Breast epithelium (tissue), 4 donors: ENCODE results near the gene FITM1. TPM values are rescaled to one million over a fixed set of nuclear protein-coding genes. Genes with fewer than 3 reads are reported as not detected.

Experiments
- DNase-seq, 2 donors: peaks; one replicate each; pipeline ENCODE4 v3.0.0-alpha.2; 2019; ENCODE audit warnings: low spot score in 2 of 2
- H3K27ac ChIP-seq, 2 donors: fragments of 200-600 bp; sonication (generic) in 1 of 2; one replicate each; pipeline ENCODE4 v1.5.1; 2016 to 2019; ENCODE audit warnings: mild to moderate bottlenecking in 1 of 2
- H3K27me3 ChIP-seq, 2 donors: fragments of 200-600 bp; sonication (generic) in 1 of 2; one replicate each; pipeline versions ENCODE4 v1.5.1 to v1.6.0; 2017 to 2019; ENCODE audit warnings: control low read depth in 1 of 2, mild to moderate bottlenecking in 1 of 2
- H3K36me3 ChIP-seq: fragments of 200-600 bp; one replicate; pipeline ENCODE4 v1.5.1; 2019
- H3K4me1 ChIP-seq, 2 donors: fragments of 200-600 bp; sonication (generic); one replicate each; pipeline ENCODE4 v1.5.1; 2016 to 2019; ENCODE audit warnings: control low read depth in 1 of 2
- H3K4me3 ChIP-seq, 3 donors: fragments of 200-600 bp; sonication (generic); 1 replicate in 2 of 3; 2 replicates in 1 of 3; pipeline ENCODE4 v1.5.1; 2016 to 2019; ENCODE audit warnings: mild to moderate bottlenecking in 3 of 3, moderate library complexity in 2 of 3
- H3K9me3 ChIP-seq, 2 donors: fragments of 200-600 bp; sonication (generic) in 1 of 2; one replicate each; pipeline ENCODE4 v1.5.1; 2016 to 2019; ENCODE audit warnings: control low read depth in 1 of 2
- CTCF ChIP-seq, 3 donors: fragments of 450-650 bp; IDR thresholded peaks; one replicate each; pipeline ENCODE4 v1.5.1; 2016 to 2017; ENCODE audit warnings: antibody characterized with exemption in 3 of 3, mild to moderate bottlenecking in 3 of 3, moderate library complexity in 3 of 3
- POLR2A ChIP-seq: fragments of 450-650 bp; IDR thresholded peaks from one replicate; pipeline ENCODE4 v1.6.1; 2016; ENCODE audit warnings: antibody characterized with exemption, mild to moderate bottlenecking, moderate library complexity
- POLR2AphosphoS5 ChIP-seq, 3 donors: sonication (generic); formaldehyde crosslinking; IDR thresholded peaks; one replicate each; pipeline ENCODE4 v1.6.1; 2017; ENCODE audit warnings: antibody characterized with exemption in 3 of 3
- intact Hi-C: fragments of 100-400 bp; cut with DNase I; formaldehyde crosslinking; loops from one replicate; pipeline ENCODE4 v1.15.1; 2023; ENCODE audit warnings: low total_unique reads
- total RNA-seq, 3 donors: library from RNA; depleted of rRNA; stranded (reverse); fragments of >200 nt; gene quantifications; one replicate each; pipeline ENCODE4 v1.1.0, GENCODE V29; 2016

FITM1 gene
- total RNA-seq, 3 donors from 2014 or later, result 1.2 to 2.6 (median 1.6) TPM

- peak; percentile 70 to 86 for DNase-seq
- no peaks in the 10 kb centered on the region for H3K9me3 ChIP-seq
- TF ChIP-seq CTCF (IDR thresholded peaks at IDR 0.05) (no peak), POLR2A (no peak), POLR2AphosphoS5 (IDR thresholded peaks at IDR 0.05) (no peak)
- H3K27ac ChIP-seq, result peak overlapping the region; percentile 73 to 74
- no peaks in the 10 kb centered on the region for H3K36me3 ChIP-seq
- intact Hi-C loops, result no loop called here
- H3K27me3 ChIP-seq, result no peaks in the 10 kb centered on the region
- peaks cover 5 to 6% of the 10 kb centered on the region in 2 donors for H3K4me1 ChIP-seq
- peak overlapping the region in 1 of 3 donors; percentile 40 for H3K4me3 ChIP-seq
These were observed 1.7 kb downstream of the FITM1 start for GRCh38 chr14:24132061-24132685.

GRCh38 chr14:24132976-24133375, 2.5 kb downstream of the FITM1 start:
- H3K9me3 ChIP-seq, result no peaks in the 10 kb centered on the region
- H3K4me1 ChIP-seq, result peaks cover 5 to 11% of the 10 kb centered on the region in 2 donors
- no peaks in the 10 kb centered on the region for H3K27me3 ChIP-seq
- no peaks in the 10 kb centered on the region for H3K36me3 ChIP-seq
- H3K27ac ChIP-seq, result peak overlapping the region; percentile 73 to 74
- intact Hi-C loops, result no loop called here
- no peak for DNase-seq
- no peak for TF ChIP-seq POLR2AphosphoS5 (IDR thresholded peaks at IDR 0.05)
- TF ChIP-seq POLR2A, result no peak
- TF ChIP-seq CTCF (IDR thresholded peaks at IDR 0.05), result no peak
- H3K4me3 ChIP-seq, result no peak overlapping the region

- Histone ChIP-seq H3K27me3 (no peaks in the 10 kb centered on the region), H3K9me3 (no peaks in the 10 kb centered on the region), H3K4me1 (peaks cover 5 to 11% of the 10 kb centered on the region in 2 donors), H3K36me3 (no peaks in the 10 kb centered on the region), H3K4me3 (no peak overlapping the region), H3K27ac (no peak overlapping the region)
- intact Hi-C loops, result no loop called here
- TF ChIP-seq POLR2A, result no peak
- no peak for TF ChIP-seq CTCF (IDR thresholded peaks at IDR 0.05)
- no peak for TF ChIP-seq POLR2AphosphoS5 (IDR thresholded peaks at IDR 0.05)
- no peak for DNase-seq
These were observed 3.3 kb downstream of the FITM1 start for GRCh38 chr14:24133735-24134134.

- H3K36me3 ChIP-seq, result no peaks in the 10 kb centered on the region
- no peaks in the 10 kb centered on the region for H3K9me3 ChIP-seq
- intact Hi-C loops, result no loop called here
- H3K27ac ChIP-seq, result peak overlapping the region; percentile 92 to 96
- H3K4me1 ChIP-seq, result peaks cover 5 to 16% of the 10 kb centered on the region in 2 donors
- TF ChIP-seq POLR2AphosphoS5 (IDR thresholded peaks at IDR 0.05), result no peak
- no peak for TF ChIP-seq CTCF (IDR thresholded peaks at IDR 0.05)
- TF ChIP-seq POLR2A, result no peak
- no peaks in the 10 kb centered on the region for H3K27me3 ChIP-seq
- DNase-seq, result no peak
- H3K4me3 ChIP-seq, result peak overlapping the region; percentile 93 to 99 (median 97)
These were observed 5.0 kb downstream of the FITM1 start for GRCh38 chr14:24135584-24135833.

GRCh38 chr14:24135834-24136683, 5.6 kb downstream of the FITM1 start, which contains the start of gene PSME1:
Gene PSME1 (plus strand): TSS chr14:24136194. CDS start chr14:24136263, 69 bp downstream.
- H3K36me3 ChIP-seq, result no peaks in the 10 kb centered on the region
- peak within 1 kb of the TSS; percentile 92 to 96 for H3K27ac ChIP-seq
- no peaks in the 10 kb centered on the region for H3K9me3 ChIP-seq
- DNase-seq, result peak; percentile 86 to 95
- no peaks in the 10 kb centered on the region for H3K27me3 ChIP-seq
- intact Hi-C loops, result no loop called here
- peaks cover 5 to 16% of the 10 kb centered on the region in 2 donors for H3K4me1 ChIP-seq
- peak within 1 kb of the TSS; percentile 93 to 99 (median 97) for H3K4me3 ChIP-seq
- TF ChIP-seq CTCF (IDR thresholded peaks at IDR 0.05) (no peak), POLR2AphosphoS5 (IDR thresholded peaks at IDR 0.05) (peak in 2 of 3 donors; percentile 47 to 62), POLR2A (no peak)
